Prostate gland (tissue), 2 donors: ENCODE measurements around the gene PLS3. TPM values are rescaled to one million over a fixed set of nuclear protein-coding genes. Genes with fewer than 3 reads are reported as not detected.

Source experiments
- DNase-seq: peaks from one replicate; pipeline ENCODE4 v3.0.0-alpha.2; 2019; ENCODE audit warnings: low spot score
- H3K27ac ChIP-seq, 2 donors: fragments of 200-600 bp; sonication (generic); 2 replicates each; pipeline ENCODE4 v1.5.1; 2017 to 2019
- H3K27me3 ChIP-seq: fragments of 200-600 bp; sonication (generic); replicated peaks from 2 replicates; pipeline ENCODE4 v1.5.1; 2019; ENCODE audit not compliant: insufficient read depth
- H3K36me3 ChIP-seq, 2 donors: fragments of 200-600 bp; sonication (generic); 1 replicate in 1 of 2; 2 replicates in 1 of 2; pipeline versions ENCODE4 v1.5.1 to v1.8.1; 2017 to 2019
- H3K4me1 ChIP-seq: fragments of 200-600 bp; sonication (generic); replicated peaks from 2 replicates; pipeline ENCODE4 v1.5.1; 2019
- H3K4me3 ChIP-seq, 2 donors: fragments of 200-600 bp; sonication (generic); 2 replicates each; pipeline ENCODE4 v1.5.1; 2017 to 2019
- H3K9me3 ChIP-seq: fragments of 200-600 bp; sonication (generic); 2 replicates; pipeline ENCODE4 v1.5.1; 2017
- POLR2A ChIP-seq: fragments of 450-650 bp; IDR thresholded peaks from one replicate; pipeline ENCODE4 v1.6.1; 2016; ENCODE audit warnings: antibody characterized with exemption, mild to moderate bottlenecking
- POLR2AphosphoS5 ChIP-seq: sonication (generic); formaldehyde crosslinking; IDR thresholded peaks from one replicate; pipeline ENCODE4 v1.6.1; 2017; ENCODE audit warnings: antibody characterized with exemption
- WGBS: methylation state at CpG from one replicate; pipeline ENCODE4 v1.1.5; 2018; 5-methylcytosine and 5-hydroxymethylcytosine counted together
- intact Hi-C: fragments of 100-400 bp; cut with DNase I; formaldehyde crosslinking; loops from one replicate; pipeline ENCODE4 v1.14.2; 2022
- total RNA-seq, 2 donors: library from RNA; depleted of rRNA; stranded (reverse); fragments of >200 nt; gene quantifications; one replicate each; pipeline ENCODE4 v1.1.0, GENCODE V29; 2016
- TF ChIP-seq, protein P1 (sequence below), 4 experiments: fragments of 200-600 bp in 2 of 4; fragments of 450-650 bp in 2 of 4; sonication (generic) in 2 of 4; IDR thresholded peaks; 1 replicate in 3 of 4; 2 replicates in 1 of 4; pipeline ENCODE4 v1.5.1; 2016 to 2019; ENCODE audit warnings: antibody characterized with exemption in 4 of 4, mild to moderate bottlenecking in 2 of 4, moderate library complexity in 2 of 4

PLS3 gene
- total RNA-seq, 2 donors from 2014 or later = 32.1 to 69.3 TPM

DNA sequence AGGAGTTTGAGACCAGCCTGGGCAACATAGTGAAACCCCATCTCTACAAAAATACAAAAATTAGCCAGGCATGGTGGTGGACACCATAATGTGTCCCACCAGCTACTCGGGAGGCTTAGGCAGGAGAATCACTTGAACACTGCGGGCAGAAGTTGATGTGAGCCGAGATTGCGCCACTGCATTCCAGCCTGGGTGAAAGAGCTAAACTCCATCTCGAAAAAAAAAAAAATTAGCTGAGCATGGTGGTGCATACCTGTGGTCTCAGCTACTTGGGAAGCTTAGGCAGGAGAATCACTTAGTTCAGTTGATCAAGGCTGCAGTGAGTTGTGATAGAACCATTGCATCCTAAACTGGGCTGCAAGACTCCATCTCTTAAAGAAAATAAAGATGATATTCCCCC, 91.2 kb downstream of the PLS3 start:
- no peak for TF ChIP-seq POLR2A
- TF ChIP-seq, protein P1, sequence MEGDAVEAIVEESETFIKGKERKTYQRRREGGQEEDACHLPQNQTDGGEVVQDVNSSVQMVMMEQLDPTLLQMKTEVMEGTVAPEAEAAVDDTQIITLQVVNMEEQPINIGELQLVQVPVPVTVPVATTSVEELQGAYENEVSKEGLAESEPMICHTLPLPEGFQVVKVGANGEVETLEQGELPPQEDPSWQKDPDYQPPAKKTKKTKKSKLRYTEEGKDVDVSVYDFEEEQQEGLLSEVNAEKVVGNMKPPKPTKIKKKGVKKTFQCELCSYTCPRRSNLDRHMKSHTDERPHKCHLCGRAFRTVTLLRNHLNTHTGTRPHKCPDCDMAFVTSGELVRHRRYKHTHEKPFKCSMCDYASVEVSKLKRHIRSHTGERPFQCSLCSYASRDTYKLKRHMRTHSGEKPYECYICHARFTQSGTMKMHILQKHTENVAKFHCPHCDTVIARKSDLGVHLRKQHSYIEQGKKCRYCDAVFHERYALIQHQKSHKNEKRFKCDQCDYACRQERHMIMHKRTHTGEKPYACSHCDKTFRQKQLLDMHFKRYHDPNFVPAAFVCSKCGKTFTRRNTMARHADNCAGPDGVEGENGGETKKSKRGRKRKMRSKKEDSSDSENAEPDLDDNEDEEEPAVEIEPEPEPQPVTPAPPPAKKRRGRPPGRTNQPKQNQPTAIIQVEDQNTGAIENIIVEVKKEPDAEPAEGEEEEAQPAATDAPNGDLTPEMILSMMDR (IDR thresholded peaks at IDR 0.05) = no peak
- TF ChIP-seq POLR2AphosphoS5 = no peak
- Histone ChIP-seq H3K4me1 (no peaks in the 10 kb centered on the region), H3K9me3 (no peaks in the 10 kb centered on the region), H3K27me3 (no peaks in the 10 kb centered on the region), H3K27ac (no peak overlapping the region), H3K36me3 (no peaks in the 10 kb centered on the region), H3K4me3 (no peak overlapping the region)
- intact Hi-C loops = loop anchor here (5.0 kb wide), 1 partner anchor 40 kb away; no protein-coding TSS in a partner anchor
- DNase-seq = no peak
- 93% methylated on average over 5 of the region's 5 CpGs for WGBS

DNA sequence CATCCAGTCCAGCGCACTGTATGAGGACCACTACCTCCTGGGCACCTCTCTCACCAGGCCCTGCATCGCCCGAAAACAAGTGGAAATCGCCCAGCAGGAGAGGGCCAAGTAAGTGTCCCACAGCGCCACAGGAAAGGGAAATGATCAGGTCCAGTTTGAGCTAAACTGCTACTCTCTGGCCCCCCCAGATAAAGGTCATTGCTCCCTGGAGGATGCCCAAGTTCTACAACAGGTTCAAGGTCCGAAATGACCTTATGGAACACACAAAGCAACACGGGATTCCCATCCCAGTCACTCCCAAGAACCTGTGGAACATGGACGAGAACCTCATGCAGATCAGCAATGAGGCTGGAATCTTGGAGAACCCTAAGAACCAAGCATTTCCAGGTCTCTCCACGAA, 104.1 kb downstream of the PLS3 start:
- no peak overlapping the region for H3K4me3 ChIP-seq
- H3K27ac ChIP-seq = no peak overlapping the region

DNA sequence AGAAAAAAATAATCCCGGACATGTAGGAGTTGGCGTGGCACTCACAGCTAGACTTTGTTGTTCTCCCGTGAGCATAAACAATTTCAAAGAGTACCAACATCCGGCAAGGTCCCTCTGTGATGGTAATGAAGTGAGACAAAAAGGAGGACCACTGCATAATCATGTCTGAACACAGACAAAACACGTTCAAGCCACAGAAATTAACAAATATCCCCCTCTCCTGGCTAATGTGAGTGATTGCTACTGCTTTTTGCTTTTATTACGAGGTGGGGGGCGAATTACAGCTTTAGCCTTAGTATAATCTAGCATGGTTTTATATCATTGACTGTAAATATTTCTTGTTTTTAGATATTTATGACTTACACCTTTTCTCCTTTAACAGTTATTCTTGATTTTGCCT, 118.5 kb downstream of the PLS3 start:
- 11% methylated on average over 7 of the region's 7 CpGs for WGBS
- Histone ChIP-seq H3K36me3 (no peaks in the 10 kb centered on the region), H3K27ac (no peak overlapping the region)

More for the DNA sequence above, 104.1 kb downstream of the PLS3 start:
- TF ChIP-seq POLR2A (no peak), POLR2AphosphoS5 (no peak)
- TF ChIP-seq, protein P1 (IDR thresholded peaks at IDR 0.05) = no peak
- Histone ChIP-seq H3K9me3 (no peaks in the 10 kb centered on the region), H3K36me3 (no peaks in the 10 kb centered on the region), H3K27me3 (no peaks in the 10 kb centered on the region), H3K4me1 (no peaks in the 10 kb centered on the region)
- intact Hi-C loops = no loop called here
- DNase-seq = no peak
- 95% methylated on average over 9 of the region's 9 CpGs for WGBS

DNA sequence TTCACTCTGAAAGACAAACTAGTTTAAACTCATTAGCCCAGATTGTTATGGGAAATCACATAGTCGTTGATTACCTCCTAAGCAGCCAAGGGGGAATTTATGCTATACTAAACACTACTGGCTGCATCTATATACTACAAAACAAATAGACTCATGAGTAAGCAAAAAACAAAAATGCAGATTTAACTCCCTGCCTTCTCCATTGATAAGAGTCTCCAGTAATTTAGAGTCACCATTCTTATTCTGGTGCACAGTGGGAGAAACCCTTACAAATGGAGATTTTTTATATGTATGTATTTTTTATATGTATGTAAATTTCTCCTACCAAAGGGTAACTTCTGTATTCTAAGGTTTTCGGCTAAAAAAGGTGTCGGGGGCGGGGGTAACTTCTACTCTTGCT, 126.6 kb downstream of the PLS3 start:
- WGBS = 57% methylated on average over 4 of the region's 4 CpGs
- Histone ChIP-seq H3K36me3 (no peaks in the 10 kb centered on the region), H3K4me3 (no peak overlapping the region), H3K27ac (no peak overlapping the region), H3K4me1 (no peaks in the 10 kb centered on the region), H3K9me3 (no peaks in the 10 kb centered on the region), H3K27me3 (no peaks in the 10 kb centered on the region)
- TF ChIP-seq POLR2AphosphoS5 = no peak
- TF ChIP-seq, protein P1 (IDR thresholded peaks at IDR 0.05) = no peak
- TF ChIP-seq POLR2A = no peak
- intact Hi-C loops = no loop called here
- DNase-seq = no peak

More for the DNA sequence above, 118.5 kb downstream of the PLS3 start:
- TF ChIP-seq, protein P1 (IDR thresholded peaks at IDR 0.05) = no peak
- TF ChIP-seq POLR2AphosphoS5 (no peak), POLR2A (no peak)
- intact Hi-C loops = no loop called here
- Histone ChIP-seq H3K9me3 (no peaks in the 10 kb centered on the region), H3K4me3 (no peak overlapping the region), H3K27me3 (no peaks in the 10 kb centered on the region), H3K4me1 (no peaks in the 10 kb centered on the region)
- DNase-seq = no peak

DNA sequence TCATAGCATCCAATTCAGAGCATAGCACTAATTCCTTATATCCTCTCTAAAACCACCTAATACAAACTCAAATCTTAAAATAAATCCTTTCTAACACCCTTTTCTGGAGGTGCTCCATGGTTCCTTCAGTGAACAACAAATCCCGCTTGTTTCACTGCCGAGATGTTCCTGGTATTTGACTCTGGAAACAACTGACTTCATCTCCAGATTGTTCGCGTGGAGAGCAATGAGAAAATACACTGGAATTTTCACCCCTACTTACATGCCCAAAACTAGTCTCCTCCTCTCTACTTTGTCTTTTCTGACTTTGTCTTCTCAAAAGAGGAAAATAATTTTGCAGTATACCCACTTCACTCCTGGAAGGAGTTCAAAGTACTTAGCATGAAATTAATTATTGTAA, 129.0 kb downstream of the PLS3 start:
- intact Hi-C loops = loop anchor here (5.0 kb wide), 1 partner anchor 38 kb away; no protein-coding TSS in a partner anchor
- DNase-seq = no peak
- no peaks in the 10 kb centered on the region for H3K36me3 ChIP-seq
- no peaks in the 10 kb centered on the region for H3K27me3 ChIP-seq
- TF ChIP-seq POLR2A = no peak
- TF ChIP-seq POLR2AphosphoS5 = no peak
- H3K4me3 ChIP-seq = no peak overlapping the region
- no peaks in the 10 kb centered on the region for H3K9me3 ChIP-seq
- 53% methylated on average over 4 of the region's 4 CpGs for WGBS
- no peak overlapping the region for H3K27ac ChIP-seq
- no peaks in the 10 kb centered on the region for H3K4me1 ChIP-seq
